NT2/D1 (cell line): ENCODE results near the gene MBNL1.

Source experiments
- SUZ12 ChIP-seq: IDR thresholded peaks from 2 replicates; pipeline ENCODE4 v1.6.1; 2011; ENCODE audit not compliant: insufficient read length, insufficient read depth; ENCODE audit errors: extremely low read depth
- YY1 ChIP-seq: IDR thresholded peaks from 2 replicates; pipeline ENCODE4 v1.6.1; 2011; ENCODE audit not compliant: insufficient read length, insufficient read depth
- ZNF274 ChIP-seq: IDR thresholded peaks from 2 replicates; pipeline ENCODE4 v1.6.1; 2011; ENCODE audit warnings: mild to moderate bottlenecking, low read depth, low read length

GRCh38 chr3:152364237-152364636, 95.5 kb downstream of the MBNL1 start:
- TF ChIP-seq ZNF274 (no peak), YY1 (no peak), SUZ12 (no peak)
